B cell (primary cell): ENCODE data around the gene TCEAL7. TPM values are rescaled to one million over a fixed set of nuclear protein-coding genes. Genes with fewer than 3 reads are reported as not detected.

Experiments
- ATAC-seq: fragments of 200-7000 bp; cut with Tn5 transposase; one replicate; pipeline ENCODE4 v1.10.0; 2021; ENCODE audit warnings: low read depth, mild to moderate bottlenecking, moderate number of reproducible peaks, moderate library complexity
- CTCF ChIA-PET: fragments of 350-600 bp; sonication (Branson Sonifier 250); formaldehyde crosslinking; loops from one replicate; lab custom pipeline; 2021; ENCODE audit warnings: antibody characterized with exemption, inconsistent platforms; lab: Charles Lee
- POLR2A ChIA-PET: fragments of 350-600 bp; sonication (Branson Sonifier 250); formaldehyde crosslinking; loops from one replicate; lab custom pipeline; 2021; ENCODE audit warnings: antibody characterized with exemption; lab: Charles Lee
- DNase-seq: peaks from one replicate; pipeline ENCODE4 v3.0.0; 2013
- H2AFZ ChIP-seq: 2 replicates; pipeline ENCODE4 v1.6.1; 2012; ENCODE audit warnings: mild to moderate bottlenecking, low read depth, low read length; ENCODE audit not compliant: insufficient read depth, poor library complexity, severe bottlenecking
- H3K27ac ChIP-seq, 2 donors: 1 replicate in 1 of 2; 2 replicates in 1 of 2; pipeline ENCODE4 v1.5.1; 2012 to 2013; ENCODE audit warnings: low read length in 2 of 2, mild to moderate bottlenecking in 2 of 2, moderate library complexity in 1 of 2
- H3K27me3 ChIP-seq, 4 experiments: fragments of 200-600 bp in 1 of 4; sonication (generic) in 1 of 4; replicated peaks in 1 of 4; 1 replicate in 2 of 4; 2 replicates in 2 of 4; pipeline versions ENCODE4 v1.6.1 to v1.7.0; 2013 to 2016; ENCODE audit warnings: low read length in 3 of 4, mild to moderate bottlenecking in 2 of 4, mixed read lengths in 1 of 4, moderate library complexity in 1 of 4; ENCODE audit not compliant: insufficient read depth in 4 of 4, control insufficient read depth in 3 of 4; ENCODE audit errors: control extremely low read depth in 1 of 4
- H3K36me3 ChIP-seq, 2 experiments: replicated peaks in 1 of 2; 1 replicate in 1 of 2; 2 replicates in 1 of 2; pipeline versions ENCODE4 v1.6.1 to v1.7.1; 2013; ENCODE audit warnings: low read length in 1 of 2; ENCODE audit not compliant: insufficient read depth in 2 of 2, control insufficient read depth in 1 of 2; ENCODE audit errors: control extremely low read depth in 1 of 2, extremely low read depth in 1 of 2
- H3K4me1 ChIP-seq, 2 donors: fragments of 200-600 bp in 1 of 2; sonication (generic) in 1 of 2; 1 replicate in 1 of 2; 2 replicates in 1 of 2; pipeline versions ENCODE4 v1.5.1 to v1.6.1; 2013 to 2017; ENCODE audit warnings: low read length in 2 of 2; ENCODE audit not compliant: control insufficient read depth in 2 of 2, insufficient read depth in 2 of 2
- H3K4me2 ChIP-seq: replicated peaks from 2 replicates; pipeline ENCODE3; 2012; ENCODE audit warnings: mild to moderate bottlenecking, low read depth, low read length; ENCODE audit not compliant: poor library complexity, severe bottlenecking
- H3K4me3 ChIP-seq, 5 experiments: fragments of 200-600 bp in 1 of 5; sonication (generic) in 1 of 5; 1 replicate in 3 of 5; 2 replicates in 2 of 5; pipeline versions ENCODE4 v1.5.1 to v1.7.0; 2011 to 2016; ENCODE audit warnings: low read length in 4 of 5, mild to moderate bottlenecking in 4 of 5, low read depth in 2 of 5, control low read depth in 1 of 5, moderate library complexity in 1 of 5; ENCODE audit not compliant: insufficient read depth in 1 of 5; ENCODE audit errors: control extremely low read depth in 1 of 5, extremely low read depth in 1 of 5
- H3K79me2 ChIP-seq: fragments of 200-600 bp; sonication (generic); one replicate; pipeline ENCODE4 v1.6.0; 2016; ENCODE audit warnings: low read length; ENCODE audit not compliant: control insufficient read depth, insufficient read depth
- H3K9ac ChIP-seq: fragments of 200-600 bp; sonication (generic); 2 replicates; pipeline ENCODE4 v1.6.1; 2017; ENCODE audit warnings: mild to moderate bottlenecking, low read length, moderate library complexity
- H3K9me3 ChIP-seq, 3 donors: one replicate each; pipeline versions ENCODE4 v1.6.1 to v1.7.1; 2013; ENCODE audit warnings: low read length in 2 of 3; ENCODE audit not compliant: control insufficient read depth in 2 of 3, insufficient read depth in 1 of 3; ENCODE audit errors: control extremely low read depth in 1 of 3
- H4K20me1 ChIP-seq: 2 replicates; pipeline ENCODE4 v1.6.0; 2012; ENCODE audit warnings: mild to moderate bottlenecking, low read length; ENCODE audit not compliant: insufficient read depth, control insufficient read depth, poor library complexity, severe bottlenecking
- H3K27ac Mint-ChIP-seq: one replicate; pipeline ENCODE4 v1.8.0; 2021; ENCODE audit warnings: mixed read lengths
- H3K27me3 Mint-ChIP-seq: one replicate; pipeline ENCODE4 v1.8.0; 2021; ENCODE audit warnings: mixed read lengths
- H3K4me1 Mint-ChIP-seq: one replicate; pipeline ENCODE4 v1.8.0; 2021; ENCODE audit warnings: mixed read lengths
- H3K4me3 Mint-ChIP-seq: one replicate; pipeline ENCODE4 v1.8.0; 2021; ENCODE audit warnings: mixed read lengths
- H3K9me3 Mint-ChIP-seq: one replicate; pipeline ENCODE4 v1.8.0; 2022; ENCODE audit warnings: mixed read lengths; ENCODE audit not compliant: insufficient read depth
- EZH2 ChIP-seq: IDR thresholded peaks from 2 replicates; pipeline ENCODE4 v1.6.1; 2012; ENCODE audit warnings: borderline replicate concordance, low read depth, mild to moderate bottlenecking, moderate library complexity, low read length; ENCODE audit not compliant: insufficient read depth, poor library complexity, severe bottlenecking
- WGBS: methylation state at CpG from one replicate; pipeline ENCODE4 v1.1.5; 2013; ENCODE audit warnings: missing lambda C conversion rate; ENCODE audit not compliant: insufficient coverage; 5-methylcytosine and 5-hydroxymethylcytosine counted together
- intact Hi-C: fragments of 100-400 bp; cut with micrococcal nuclease; formaldehyde crosslinking; loops from one replicate; pipeline ENCODE4 v1.10.0; 2022
- polyA plus RNA-seq: library from polyadenylated mRNA; depleted of rRNA; stranded (reverse); fragments of >200 nt; gene quantifications from 2 replicates; pipeline ENCODE4 v1.2.3, GENCODE V29; 2012
- total RNA-seq, 2 donors: library from RNA; stranded (reverse); fragments of 120-200 nt in 1 of 2; gene quantifications; 1 replicate in 1 of 2; 2 replicates in 1 of 2; pipeline versions ENCODE4 v1.2.3 to v1.2.4, GENCODE V29; 2013 to 2022
- TF ChIP-seq, protein P1 (sequence below): fragments of 200-600 bp; IDR thresholded peaks from one replicate; pipeline ENCODE4 v1.8.0; 2022; ENCODE audit warnings: antibody characterized with exemption, mild to moderate bottlenecking

TCEAL7 gene
- total and polyA plus RNA-seq, 2 donors (not counting 1 experiment from before 2014, with no cell fraction given): not detected

DNA sequence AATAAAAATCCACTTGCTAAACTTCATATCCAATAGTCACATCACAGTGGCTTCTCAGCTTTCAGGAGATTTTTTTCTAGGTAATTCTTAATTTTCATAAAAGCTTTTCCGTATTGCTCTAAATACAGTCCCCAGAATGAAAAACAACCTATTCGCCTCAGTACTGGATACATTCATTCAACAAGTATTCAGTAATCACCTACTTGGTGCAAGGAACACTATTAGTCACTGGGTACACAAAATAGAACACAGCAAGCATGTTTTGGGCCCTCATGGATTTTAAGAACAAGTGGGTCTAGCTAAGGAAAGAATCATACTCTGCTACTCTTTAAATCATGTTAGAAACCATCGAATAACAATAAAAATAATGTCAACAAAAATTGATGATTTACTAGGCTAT lies 43.5 kb downstream of the TCEAL7 start:
- Histone ChIP-seq H3K27me3 (peaks cover 0 to 6% (median 0%) of the 10 kb centered on the region in 4 experiments), H3K4me3 (no peak overlapping the region), H4K20me1 (no peaks in the 10 kb centered on the region), H2AFZ (no peak overlapping the region), H3K27ac (no peak overlapping the region), H3K4me2 (no peak overlapping the region), H3K36me3 (no peaks in the 10 kb centered on the region), H3K79me2 (no peaks in the 10 kb centered on the region), H3K9ac (no peak overlapping the region), H3K9me3 (no peaks in the 10 kb centered on the region), H3K4me1 (peaks cover 0 to 6% of the 10 kb centered on the region in 2 donors)
- no peaks in the 10 kb centered on the region for H3K9me3 Mint-ChIP-seq
- no peak overlapping the region for H3K4me3 Mint-ChIP-seq
- peaks cover 14% of the 10 kb centered on the region for H3K27me3 Mint-ChIP-seq
- WGBS: no CpG with 5 or more reads among the region's 3 CpGs
- no peak for DNase-seq
- intact Hi-C loops: no loop called here
- POLR2A ChIA-PET: no interaction called here
- CTCF ChIA-PET: no interaction called here
- H3K4me1 Mint-ChIP-seq: peaks cover 7% of the 10 kb centered on the region
- ATAC-seq: no peak
- no peak overlapping the region for H3K27ac Mint-ChIP-seq
- TF ChIP-seq, protein P1, sequence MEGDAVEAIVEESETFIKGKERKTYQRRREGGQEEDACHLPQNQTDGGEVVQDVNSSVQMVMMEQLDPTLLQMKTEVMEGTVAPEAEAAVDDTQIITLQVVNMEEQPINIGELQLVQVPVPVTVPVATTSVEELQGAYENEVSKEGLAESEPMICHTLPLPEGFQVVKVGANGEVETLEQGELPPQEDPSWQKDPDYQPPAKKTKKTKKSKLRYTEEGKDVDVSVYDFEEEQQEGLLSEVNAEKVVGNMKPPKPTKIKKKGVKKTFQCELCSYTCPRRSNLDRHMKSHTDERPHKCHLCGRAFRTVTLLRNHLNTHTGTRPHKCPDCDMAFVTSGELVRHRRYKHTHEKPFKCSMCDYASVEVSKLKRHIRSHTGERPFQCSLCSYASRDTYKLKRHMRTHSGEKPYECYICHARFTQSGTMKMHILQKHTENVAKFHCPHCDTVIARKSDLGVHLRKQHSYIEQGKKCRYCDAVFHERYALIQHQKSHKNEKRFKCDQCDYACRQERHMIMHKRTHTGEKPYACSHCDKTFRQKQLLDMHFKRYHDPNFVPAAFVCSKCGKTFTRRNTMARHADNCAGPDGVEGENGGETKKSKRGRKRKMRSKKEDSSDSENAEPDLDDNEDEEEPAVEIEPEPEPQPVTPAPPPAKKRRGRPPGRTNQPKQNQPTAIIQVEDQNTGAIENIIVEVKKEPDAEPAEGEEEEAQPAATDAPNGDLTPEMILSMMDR: no peak
- TF ChIP-seq EZH2: no peak

DNA sequence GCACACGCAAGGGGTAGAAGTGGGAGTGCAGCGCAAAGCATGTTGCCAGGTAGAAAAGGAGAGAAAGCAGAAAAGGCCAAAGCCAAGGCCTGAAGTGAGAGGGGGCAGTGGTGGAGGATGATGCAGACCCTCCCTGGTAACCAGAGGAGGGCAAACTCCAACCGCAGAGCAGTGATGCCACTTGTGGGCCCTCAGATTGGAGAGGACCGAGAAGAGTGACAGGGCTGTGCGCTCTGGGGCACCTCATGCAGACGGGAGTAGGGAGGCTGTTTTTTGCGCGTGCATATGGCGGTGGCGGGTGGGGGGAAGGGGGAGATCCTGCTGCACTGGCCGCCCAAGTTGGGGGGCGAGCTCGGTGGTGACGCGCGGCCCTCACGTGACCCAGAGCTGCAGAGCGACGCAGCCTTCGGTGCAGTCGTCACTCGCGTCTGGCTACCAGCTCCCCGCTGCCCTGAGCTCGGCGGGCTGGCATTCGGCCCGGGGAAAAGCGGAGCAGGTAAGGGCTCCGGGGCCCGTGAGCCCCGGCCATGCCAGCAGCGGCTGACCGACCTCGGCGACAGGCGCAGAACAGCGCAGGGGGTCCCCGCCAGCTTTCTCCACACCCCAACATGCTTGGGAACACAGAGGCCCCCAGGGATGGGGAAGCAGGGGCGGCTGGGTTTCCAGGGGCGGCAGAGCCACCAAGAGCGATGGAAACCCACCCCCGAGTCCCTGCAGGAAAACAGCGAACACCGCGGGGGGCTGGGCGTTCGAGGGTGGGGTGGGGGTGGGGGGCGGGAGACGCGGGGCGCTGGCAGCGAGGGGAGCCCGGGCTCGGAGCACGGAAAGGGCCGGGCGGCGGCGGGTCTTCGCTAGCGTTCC lies 46.3 kb downstream of the TCEAL7 start, which contains the start of gene BEX3:
BEX3 (plus strand) TSS at position 421 of the 861 bp plus-strand sequence. CDS start 984 bp downstream, outside the sequence.
- Mint-ChIP-seq H3K4me1 (peaks cover 7% of the 10 kb centered on the region), H3K27me3 (peaks cover 18% of the 10 kb centered on the region), H3K9me3 (no peaks in the 10 kb centered on the region), H3K4me3 (peak within 1 kb of the TSS; percentile 75), H3K27ac (no peak within 1 kb of the TSS)
- DNase-seq: peak; percentile 24
- no peaks in the 10 kb centered on the region for H4K20me1 ChIP-seq
- peak within 1 kb of the TSS; percentile 45 for H3K9ac ChIP-seq
- H2AFZ ChIP-seq: peak within 1 kb of the TSS; percentile 44
- peak within 1 kb of the TSS in 4 of 5 experiments; percentile 35 to 51 (median 48) for H3K4me3 ChIP-seq
- intact Hi-C loops: no loop called here
- H3K4me2 ChIP-seq: peak within 1 kb of the TSS; percentile 69
- no peak for TF ChIP-seq EZH2
- TF ChIP-seq, protein P1: no peak
- ChIA-PET CTCF (no interaction called here), POLR2A (no interaction called here)
- peaks cover 0 to 6% of the 10 kb centered on the region in 2 donors for H3K4me1 ChIP-seq
- H3K27me3 ChIP-seq: peaks cover 0 to 6% (median 0%) of the 10 kb centered on the region in 4 experiments
- H3K27ac ChIP-seq: no peak within 1 kb of the TSS
- no peak for ATAC-seq
- no peaks in the 10 kb centered on the region for H3K9me3 ChIP-seq
- H3K36me3 ChIP-seq: no peaks in the 10 kb centered on the region
- under 1% methylated on average over 27 of the region's 62 CpGs for WGBS
- no peaks in the 10 kb centered on the region for H3K79me2 ChIP-seq
